Vagina (tissue), 2 donors: ENCODE data around the gene SMIM9. TPM values are rescaled to one million over a fixed set of nuclear protein-coding genes. Genes with fewer than 3 reads are reported as not detected.
"Not testable (repeated sequence)": the region's sequence is repeated elsewhere in the genome, so short reads cannot be mapped to it uniquely, and the experiment has no call there.

Experiments used
- DNase-seq, 2 donors: peaks; one replicate each; pipeline ENCODE4 v3.0.0-alpha.2; 2017; ENCODE audit errors: extremely low spot score in 2 of 2
- H3K27ac ChIP-seq: fragments of 200-600 bp; sonication (generic); one replicate; pipeline ENCODE4 v1.5.1; 2019
- H3K27me3 ChIP-seq: fragments of 200-600 bp; sonication (generic); one replicate; pipeline ENCODE4 v1.5.1; 2019
- H3K36me3 ChIP-seq, 2 donors: fragments of 200-600 bp; sonication (generic); one replicate each; pipeline ENCODE4 v1.5.1; 2017 to 2019
- H3K4me1 ChIP-seq: fragments of 200-600 bp; sonication (generic); one replicate; pipeline ENCODE4 v1.5.1; 2019
- H3K4me3 ChIP-seq, 2 donors: fragments of 200-600 bp; sonication (generic); 1 replicate in 1 of 2; 2 replicates in 1 of 2; pipeline ENCODE4 v1.5.1; 2016 to 2019
- H3K9me3 ChIP-seq: fragments of 200-600 bp; sonication (generic); one replicate; pipeline ENCODE4 v1.5.1; 2019
- POLR2A ChIP-seq, 2 donors: fragments of 450-650 bp; IDR thresholded peaks; one replicate each; pipeline ENCODE4 v1.6.1; 2017; ENCODE audit warnings: antibody characterized with exemption in 2 of 2, mild to moderate bottlenecking in 2 of 2, moderate library complexity in 2 of 2
- POLR2AphosphoS5 ChIP-seq, 2 donors: sonication (generic); formaldehyde crosslinking; IDR thresholded peaks; one replicate each; pipeline ENCODE4 v1.9.0; 2017; ENCODE audit warnings: antibody characterized with exemption in 2 of 2, mild to moderate bottlenecking in 2 of 2, low read depth in 1 of 2; ENCODE audit not compliant: insufficient read depth in 1 of 2
- intact Hi-C: fragments of 100-400 bp; cut with DNase I; formaldehyde crosslinking; loops from one replicate; pipeline ENCODE4 v1.15.1; 2023
- total RNA-seq: library from RNA; depleted of rRNA; stranded (reverse); fragments of >200 nt; gene quantifications from one replicate; pipeline ENCODE4 v1.2.3, GENCODE V29; 2016
- TF ChIP-seq, protein P1 (sequence below), 3 experiments: fragments of 450-650 bp in 2 of 3; fragments of 200-600 bp in 1 of 3; sonication (generic) in 1 of 3; IDR thresholded peaks; one replicate each; pipeline ENCODE4 v1.5.1; 2017 to 2019; ENCODE audit warnings: antibody characterized with exemption in 3 of 3, mild to moderate bottlenecking in 2 of 3, moderate library complexity in 2 of 3

Gene SMIM9
- total RNA-seq, 1 donor from 2014 or later, result not detected

- intact Hi-C loops, result no loop called here
- TF ChIP-seq, protein P1, sequence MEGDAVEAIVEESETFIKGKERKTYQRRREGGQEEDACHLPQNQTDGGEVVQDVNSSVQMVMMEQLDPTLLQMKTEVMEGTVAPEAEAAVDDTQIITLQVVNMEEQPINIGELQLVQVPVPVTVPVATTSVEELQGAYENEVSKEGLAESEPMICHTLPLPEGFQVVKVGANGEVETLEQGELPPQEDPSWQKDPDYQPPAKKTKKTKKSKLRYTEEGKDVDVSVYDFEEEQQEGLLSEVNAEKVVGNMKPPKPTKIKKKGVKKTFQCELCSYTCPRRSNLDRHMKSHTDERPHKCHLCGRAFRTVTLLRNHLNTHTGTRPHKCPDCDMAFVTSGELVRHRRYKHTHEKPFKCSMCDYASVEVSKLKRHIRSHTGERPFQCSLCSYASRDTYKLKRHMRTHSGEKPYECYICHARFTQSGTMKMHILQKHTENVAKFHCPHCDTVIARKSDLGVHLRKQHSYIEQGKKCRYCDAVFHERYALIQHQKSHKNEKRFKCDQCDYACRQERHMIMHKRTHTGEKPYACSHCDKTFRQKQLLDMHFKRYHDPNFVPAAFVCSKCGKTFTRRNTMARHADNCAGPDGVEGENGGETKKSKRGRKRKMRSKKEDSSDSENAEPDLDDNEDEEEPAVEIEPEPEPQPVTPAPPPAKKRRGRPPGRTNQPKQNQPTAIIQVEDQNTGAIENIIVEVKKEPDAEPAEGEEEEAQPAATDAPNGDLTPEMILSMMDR (IDR thresholded peaks at IDR 0.05), result no peak
- TF ChIP-seq POLR2A (IDR thresholded peaks at IDR 0.05) (no peak), POLR2AphosphoS5 (IDR thresholded peaks at IDR 0.05; ENCODE audit: insufficient read depth in 1 of 2, low read depth in 1 of 2) (no peak)
- Histone ChIP-seq H3K4me1 (no peaks in the 10 kb centered on the region), H3K9me3 (no peaks in the 10 kb centered on the region), H3K4me3 (no peak overlapping the region), H3K27me3 (no peaks in the 10 kb centered on the region), H3K36me3 (no peaks in the 10 kb centered on the region), H3K27ac (no peak overlapping the region)
- no peak for DNase-seq
Observed at GRCh38 chrX:154828016-154828408, 6.5 kb downstream of the SMIM9 start.

DNA sequence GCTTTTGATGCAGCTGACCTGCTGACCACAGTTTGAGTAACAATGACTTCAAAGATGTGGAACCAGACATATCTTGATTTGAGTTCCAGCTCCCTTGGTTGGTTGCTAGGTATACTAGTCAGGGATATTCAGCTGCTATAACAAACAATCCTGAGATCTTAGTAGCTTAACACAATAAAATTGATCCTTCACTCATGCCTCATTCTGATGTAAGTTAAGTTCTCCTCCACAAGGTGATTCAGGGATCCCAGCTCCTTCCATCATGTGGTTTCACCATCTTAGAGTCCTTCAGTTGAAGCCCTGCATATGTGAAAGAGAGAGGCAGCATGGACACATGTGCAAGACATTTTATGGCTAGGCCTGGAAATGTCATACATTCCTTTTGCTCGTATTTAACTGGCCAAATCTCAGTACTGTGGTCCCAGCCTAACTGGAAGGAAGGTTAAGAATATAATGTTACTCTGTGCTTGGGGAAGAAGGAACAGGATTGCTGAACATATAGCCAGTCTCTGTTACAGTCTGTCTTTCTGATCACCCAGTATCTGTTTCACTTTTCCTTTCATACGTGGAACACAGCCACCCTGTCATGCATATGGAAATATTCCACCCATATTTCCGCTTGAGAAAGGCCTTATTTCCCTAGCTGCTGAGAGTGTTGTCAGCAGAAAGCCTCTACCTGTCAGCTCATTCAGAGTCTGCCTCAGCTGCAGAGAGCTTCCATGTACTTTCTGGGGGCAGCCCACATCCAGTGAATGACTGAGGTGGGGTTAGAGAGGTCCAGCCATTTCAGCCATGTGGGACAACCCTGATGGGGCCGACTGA lies 7.1 kb downstream of the SMIM9 start:
- Histone ChIP-seq H3K9me3 (no peaks in the 10 kb centered on the region), H3K27me3 (no peaks in the 10 kb centered on the region), H3K4me1 (no peaks in the 10 kb centered on the region), H3K36me3 (no peaks in the 10 kb centered on the region), H3K4me3 (no peak overlapping the region), H3K27ac (no peak overlapping the region)
- TF ChIP-seq POLR2A (IDR thresholded peaks at IDR 0.05) (no peak), POLR2AphosphoS5 (IDR thresholded peaks at IDR 0.05; ENCODE audit: insufficient read depth in 1 of 2, low read depth in 1 of 2) (no peak)
- TF ChIP-seq, protein P1 (IDR thresholded peaks at IDR 0.05), result no peak
- DNase-seq, result no peak
- intact Hi-C loops, result no loop called here

DNA sequence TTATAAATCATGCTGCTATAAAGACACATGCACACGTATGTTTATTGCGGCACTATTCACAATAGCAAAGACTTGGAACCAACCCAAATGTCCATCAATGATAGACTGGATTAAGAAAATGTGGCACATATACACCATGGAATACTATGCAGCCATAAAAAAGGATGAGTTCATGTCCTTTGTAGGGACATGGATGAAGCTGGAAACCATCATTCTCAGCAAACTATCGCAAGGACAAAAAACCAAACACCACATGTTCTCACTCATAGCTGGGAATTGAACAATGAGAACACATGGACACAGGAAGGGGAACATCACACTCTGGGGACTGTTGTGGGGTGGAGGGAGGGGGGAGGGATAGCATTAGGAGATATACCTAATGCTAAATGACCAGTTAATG lies 8.9 kb downstream of the SMIM9 start:
- H3K27me3 ChIP-seq, H3K4me3 ChIP-seq, intact Hi-C loops, H3K27ac ChIP-seq, H3K9me3 ChIP-seq, H3K4me1 ChIP-seq, H3K36me3 ChIP-seq, DNase-seq: not testable (repeated sequence)

DNA sequence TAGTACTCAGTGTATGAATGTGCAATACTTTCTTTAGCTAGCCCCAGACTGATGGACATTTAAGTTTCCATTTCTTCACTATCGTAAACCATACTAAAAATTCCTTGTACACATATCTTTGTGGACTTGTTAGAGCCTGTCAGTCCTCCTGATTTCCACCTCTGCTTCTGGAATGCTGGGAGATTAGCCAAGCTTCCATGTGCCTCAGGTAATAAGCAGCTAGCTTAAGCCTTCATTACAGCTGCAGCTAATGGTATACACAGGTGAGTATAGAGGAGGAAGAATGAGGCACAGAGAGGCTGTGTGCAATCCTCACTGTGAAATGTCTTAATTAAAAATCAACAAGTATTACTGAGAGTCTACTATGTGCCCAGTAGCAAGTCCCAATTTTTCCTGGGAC lies 9.8 kb downstream of the SMIM9 start:
- TF ChIP-seq POLR2A (IDR thresholded peaks at IDR 0.05), result no peak
- TF ChIP-seq, protein P1 (IDR thresholded peaks at IDR 0.05), result no peak
- TF ChIP-seq POLR2AphosphoS5 (IDR thresholded peaks at IDR 0.05; ENCODE audit: insufficient read depth in 1 of 2, low read depth in 1 of 2), result no peak
- H3K9me3 ChIP-seq, result no peaks in the 10 kb centered on the region
- intact Hi-C loops, result no loop called here
- no peak for DNase-seq
- H3K4me3 ChIP-seq, result no peak overlapping the region
- no peaks in the 10 kb centered on the region for H3K4me1 ChIP-seq
- H3K27ac ChIP-seq, result no peak overlapping the region
- H3K36me3 ChIP-seq, result no peaks in the 10 kb centered on the region
- H3K27me3 ChIP-seq, result no peaks in the 10 kb centered on the region

DNA sequence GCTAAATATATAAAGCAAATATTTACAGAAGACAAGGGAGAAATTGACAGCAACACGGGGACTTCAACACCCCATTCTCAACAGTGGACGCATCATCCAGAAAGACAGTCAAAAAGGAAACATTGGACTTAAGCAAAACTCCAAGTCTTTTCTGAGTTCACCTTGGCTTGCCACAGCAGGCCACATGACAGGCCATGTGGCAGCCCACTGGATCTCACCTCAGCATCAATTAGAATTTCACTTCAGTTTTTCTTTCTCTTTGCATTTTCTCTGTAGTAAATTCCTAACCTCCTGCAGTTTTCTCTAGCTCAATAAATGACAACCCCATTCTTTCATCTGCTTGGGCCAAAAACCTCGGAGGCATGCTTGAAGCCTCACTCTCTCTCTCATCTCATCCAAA lies 12.4 kb downstream of the SMIM9 start:
- Histone ChIP-seq H3K9me3 (no peaks in the 10 kb centered on the region), H3K27ac (no peak overlapping the region), H3K27me3 (no peaks in the 10 kb centered on the region), H3K36me3 (no peaks in the 10 kb centered on the region), H3K4me1 (no peaks in the 10 kb centered on the region), H3K4me3 (no peak overlapping the region)
- intact Hi-C loops, result no loop called here
- no peak for DNase-seq
- TF ChIP-seq POLR2AphosphoS5 (IDR thresholded peaks at IDR 0.05; ENCODE audit: insufficient read depth in 1 of 2, low read depth in 1 of 2), result no peak
- TF ChIP-seq POLR2A (IDR thresholded peaks at IDR 0.05), result no peak
- TF ChIP-seq, protein P1 (IDR thresholded peaks at IDR 0.05), result no peak
